ENCODE measurements around the gene SERTAD4.
"Not testable (repeated sequence)": the region's sequence is repeated elsewhere in the genome, so short reads cannot be mapped to it uniquely, and the experiment has no call there.

Gene SERTAD4

DNA sequence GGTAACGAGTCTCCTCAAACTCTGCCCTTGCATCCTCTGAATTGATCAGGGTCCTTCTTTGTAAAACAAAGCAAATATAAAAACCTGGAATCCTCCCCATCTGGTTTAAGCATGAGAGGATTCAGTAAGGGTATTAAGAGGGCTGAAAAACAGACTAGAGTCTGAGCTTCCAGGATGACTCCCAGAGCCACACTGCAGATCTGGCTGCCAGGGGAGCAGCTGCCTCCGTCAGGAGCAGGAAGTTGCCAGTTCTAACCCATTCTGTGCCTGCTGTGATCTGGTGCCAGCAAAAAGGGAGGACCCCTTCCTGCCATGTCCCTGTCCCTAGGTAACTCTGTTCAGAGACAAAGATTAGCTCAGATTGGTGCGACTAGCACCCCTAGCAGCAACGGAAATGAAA is 27.5 kb downstream of the SERTAD4 start:
- no peak for DNase-seq (ENCODE audit: low spot score)

DNA sequence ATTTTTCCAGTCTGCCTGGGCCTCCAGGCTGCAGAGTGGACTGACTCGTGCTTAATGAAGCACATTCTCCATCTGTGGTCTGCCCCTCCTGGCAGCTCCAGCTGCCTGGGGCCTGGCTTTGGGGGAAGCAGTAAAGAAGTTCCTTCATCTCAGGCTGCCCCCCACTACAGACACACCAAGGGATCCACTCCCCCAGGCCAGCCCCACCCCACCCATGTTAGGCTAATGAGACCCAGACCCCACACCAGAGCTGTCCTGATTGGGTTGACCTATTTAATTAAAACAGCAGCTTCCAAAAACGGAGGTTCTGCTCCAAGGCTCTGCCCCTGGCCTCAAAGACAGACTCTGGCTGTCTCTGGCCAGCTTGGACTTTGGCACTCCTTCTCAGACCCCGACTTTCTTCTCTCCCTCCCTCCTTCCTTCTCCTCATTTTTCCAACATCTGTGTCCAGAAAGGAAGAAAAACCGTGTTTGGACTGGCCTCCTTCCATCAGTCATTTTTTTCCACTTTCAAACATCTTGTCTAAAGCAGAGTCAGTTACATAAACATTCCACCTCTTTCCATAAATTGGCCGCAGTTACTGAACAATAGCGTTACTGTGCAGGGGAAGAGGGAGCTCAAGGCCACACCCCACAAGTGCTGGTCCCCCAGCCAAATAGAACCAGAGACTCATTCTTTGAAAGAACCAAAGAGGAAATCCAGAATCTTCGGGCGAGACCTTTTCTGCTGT is 29.7 kb downstream of the SERTAD4 start:
- no peak for DNase-seq (ENCODE audit: low spot score)

DNA sequence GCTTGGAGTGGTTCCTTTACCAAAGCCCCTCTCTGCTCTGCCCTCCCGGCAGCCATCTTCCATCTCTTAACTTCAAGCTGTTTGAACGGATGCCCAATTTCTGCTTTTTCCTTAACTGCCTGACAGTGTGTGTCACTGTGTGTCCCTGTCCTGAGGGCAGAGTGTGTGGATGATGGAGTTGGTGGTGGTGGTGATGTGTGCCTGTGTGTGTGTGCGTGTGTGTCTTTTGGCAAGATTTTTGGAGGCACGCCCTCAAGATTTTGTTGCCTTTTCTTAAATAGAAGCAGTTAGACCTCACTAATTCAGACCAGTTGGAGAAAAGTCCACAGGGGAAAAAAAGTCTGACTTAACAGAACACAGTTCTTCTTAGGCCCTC is 30.3 kb downstream of the SERTAD4 start:
- DNase-seq (ENCODE audit: low spot score) = no peak

DNA sequence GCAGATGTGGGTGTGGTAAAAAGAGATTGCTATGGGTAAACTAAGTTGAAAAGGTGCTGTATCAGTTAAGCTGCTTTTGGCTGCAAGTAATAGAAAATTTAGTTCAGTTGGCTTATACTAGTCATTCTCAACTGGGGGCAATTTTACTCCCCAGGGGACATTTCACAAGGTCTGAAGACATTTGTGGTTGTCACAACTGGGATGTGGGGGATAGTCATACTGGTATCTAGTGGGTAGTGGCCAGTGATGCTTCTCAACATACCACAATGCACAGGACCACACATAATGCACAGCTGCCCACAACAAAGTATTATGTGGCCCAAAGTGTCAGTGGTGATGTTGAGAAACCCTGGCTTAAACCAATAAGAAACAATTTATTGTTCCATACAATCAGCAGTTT is 31.4 kb downstream of the SERTAD4 start:
- DNase-seq (ENCODE audit: low spot score) = no peak

DNA sequence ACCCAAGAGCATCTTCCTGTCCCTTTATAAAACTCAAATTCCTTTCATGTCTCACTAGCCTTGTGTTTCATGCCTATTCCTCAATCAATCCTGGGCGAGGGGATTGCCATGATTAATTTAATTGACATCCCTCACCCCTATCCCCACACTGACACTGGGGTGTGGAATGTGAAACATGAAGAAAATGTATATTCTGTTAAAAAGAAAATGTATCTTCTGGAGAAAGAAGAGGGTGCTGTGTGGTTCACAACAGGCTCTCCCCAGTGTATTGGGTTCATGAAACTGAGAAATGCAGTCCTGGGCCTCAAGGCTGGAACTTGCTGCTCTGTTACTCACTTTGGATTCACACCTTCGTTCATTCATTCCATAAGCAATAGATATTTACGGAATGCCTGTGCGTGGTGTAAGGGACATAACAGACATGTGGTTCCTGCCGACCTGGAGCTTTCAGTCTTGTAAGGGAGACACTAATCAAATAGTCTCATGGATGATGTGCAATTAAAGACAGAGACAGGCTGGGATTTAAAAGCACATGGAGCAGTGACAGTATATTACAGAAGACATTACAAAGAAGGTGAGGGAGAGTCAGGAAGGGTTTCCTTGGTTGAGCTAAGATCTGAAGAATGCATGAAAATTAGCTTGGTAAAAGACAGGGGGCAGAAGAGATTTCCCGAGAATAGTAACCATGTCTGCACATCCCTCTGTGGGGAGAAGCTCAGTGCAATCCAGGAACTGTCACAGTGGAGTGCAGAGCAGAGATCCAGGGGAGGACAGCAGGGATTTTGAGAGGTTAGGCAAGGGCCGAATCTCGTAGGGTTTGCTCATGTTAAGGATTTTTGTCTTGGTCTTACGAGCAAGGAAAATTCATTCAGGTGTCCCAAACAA is 32.1 kb downstream of the SERTAD4 start:
- DNase-seq (ENCODE audit: low spot score) = no peak

DNA sequence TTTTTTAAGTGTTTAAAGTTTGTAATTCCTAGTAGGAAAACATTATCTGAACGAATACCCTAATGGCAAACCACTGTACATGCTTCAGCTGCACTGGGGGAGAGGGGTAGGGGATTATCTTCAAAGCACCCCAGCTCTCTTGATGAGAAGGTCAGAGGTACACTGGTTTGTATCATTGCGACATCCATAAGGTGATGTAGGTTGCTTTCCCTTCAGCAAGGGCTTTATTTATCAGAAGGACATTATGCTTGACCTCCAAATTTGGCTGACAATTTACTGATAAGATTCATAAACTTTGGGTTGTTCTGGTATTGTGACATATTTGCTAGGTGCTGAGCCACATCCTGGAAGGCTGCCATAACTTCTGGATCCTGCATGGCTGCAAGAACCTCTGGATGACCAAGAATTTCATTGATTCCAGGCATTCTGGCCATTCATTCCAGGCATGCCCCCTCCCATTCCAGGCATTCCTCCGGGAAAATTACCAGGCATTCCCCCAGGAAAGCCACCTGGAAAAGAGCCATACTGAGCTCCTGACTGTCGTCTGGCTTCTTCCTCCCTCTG is 32.9 kb downstream of the SERTAD4 start:
- not testable (repeated sequence) for DNase-seq (ENCODE audit: low spot score)

DNA sequence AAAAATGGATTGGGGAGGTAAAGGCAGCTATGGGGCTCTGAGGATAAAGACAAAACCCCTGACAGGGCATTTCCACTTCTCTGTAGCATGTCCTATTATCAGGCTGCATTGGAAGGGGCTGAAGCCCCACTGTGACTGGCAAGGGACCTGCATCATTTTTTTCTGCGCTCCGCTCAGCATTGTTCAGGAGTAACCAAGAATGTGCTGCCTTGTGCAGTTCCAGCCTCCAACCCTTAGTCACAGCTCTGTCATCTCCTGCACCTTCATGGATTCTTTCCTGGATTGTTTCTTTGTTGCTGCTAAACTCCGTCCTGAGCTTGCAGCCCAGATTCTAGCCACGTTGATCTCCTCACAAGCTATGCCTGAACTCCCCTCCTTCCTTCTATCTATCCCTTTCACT is 37.4 kb downstream of the SERTAD4 start:
- DNase-seq (ENCODE audit: low spot score) = no peak

DNA sequence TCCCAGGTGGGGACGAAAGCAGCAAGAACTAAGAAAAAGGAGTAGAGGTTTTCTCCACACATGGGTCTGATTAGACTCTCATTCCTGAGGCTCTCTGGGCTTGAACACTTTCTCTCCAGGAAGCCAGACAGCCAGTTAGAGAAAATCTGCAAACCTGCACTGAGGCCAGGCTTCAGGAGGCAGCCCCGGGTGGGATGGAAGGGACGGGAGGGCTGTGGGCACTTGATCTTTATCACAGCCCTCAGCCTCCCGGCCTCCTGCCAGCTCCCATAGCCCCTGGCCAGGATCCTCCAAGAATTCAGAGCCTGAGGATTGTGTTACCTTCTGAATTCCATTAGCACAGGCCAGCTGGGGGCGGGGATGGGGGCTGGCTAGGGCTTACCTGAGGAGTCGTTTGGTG is 40.1 kb downstream of the SERTAD4 start:
- no peak for DNase-seq (ENCODE audit: low spot score)

DNA sequence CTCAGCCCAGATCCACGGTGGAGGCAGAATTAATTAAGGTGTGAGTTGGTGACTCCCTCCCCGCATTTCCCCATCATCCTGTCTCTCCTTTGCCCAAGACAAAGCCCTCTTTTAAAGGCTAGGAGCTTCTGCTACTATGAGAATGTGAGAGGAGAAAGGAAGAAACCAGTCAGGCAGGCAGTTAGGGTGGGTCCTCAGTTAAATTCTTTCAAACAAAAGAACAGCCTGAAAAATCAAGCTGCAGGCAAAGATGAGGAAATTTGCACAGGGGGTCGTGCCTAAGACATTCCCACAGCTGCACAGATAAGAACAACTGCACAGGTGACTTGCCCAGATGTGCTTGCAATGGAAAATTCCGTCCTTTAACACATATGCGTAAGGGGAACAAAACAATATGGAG is 47.6 kb downstream of the SERTAD4 start:
- no peak for DNase-seq (ENCODE audit: low spot score)

DNA sequence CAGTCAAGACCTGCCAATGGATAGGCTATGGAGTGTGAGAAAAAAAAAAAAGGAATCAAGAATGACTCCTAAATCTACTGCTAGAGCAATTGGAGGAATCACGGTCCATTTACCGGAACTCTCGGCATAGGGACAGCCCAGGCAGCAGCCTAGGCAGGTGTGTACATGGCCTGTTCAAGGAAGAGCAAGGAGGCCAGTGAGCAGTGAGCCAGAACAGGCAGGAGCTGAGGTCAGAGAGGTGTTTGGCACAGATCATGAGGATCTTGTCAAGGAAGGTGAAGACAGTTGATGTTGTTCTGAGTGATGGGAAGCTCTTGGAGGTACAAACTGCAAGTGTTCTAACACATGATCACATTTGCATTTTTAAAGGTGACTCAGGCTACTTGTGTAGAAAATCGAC is 55.5 kb downstream of the SERTAD4 start:
- DNase-seq (ENCODE audit: low spot score) = no peak

DNA sequence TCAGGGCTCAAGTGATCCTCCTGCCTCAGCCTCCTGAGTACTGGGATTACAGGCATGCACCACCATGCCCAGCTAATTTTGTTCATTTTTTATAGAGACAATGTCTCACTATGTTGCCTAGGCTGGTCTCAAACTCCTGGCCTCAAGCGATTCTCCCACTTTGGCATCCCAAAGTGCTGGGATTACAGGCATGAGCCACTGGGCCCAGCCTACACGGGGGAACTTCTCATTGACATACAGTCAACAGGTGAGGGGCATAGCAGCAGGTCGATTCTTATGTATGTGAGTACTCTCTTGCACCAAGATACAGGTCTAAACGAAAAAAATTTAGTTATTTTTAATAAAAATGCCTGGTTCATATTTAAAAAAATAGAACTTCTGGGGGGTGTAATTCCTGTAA is 56.7 kb downstream of the SERTAD4 start:
- no peak for DNase-seq (ENCODE audit: low spot score)

DNA sequence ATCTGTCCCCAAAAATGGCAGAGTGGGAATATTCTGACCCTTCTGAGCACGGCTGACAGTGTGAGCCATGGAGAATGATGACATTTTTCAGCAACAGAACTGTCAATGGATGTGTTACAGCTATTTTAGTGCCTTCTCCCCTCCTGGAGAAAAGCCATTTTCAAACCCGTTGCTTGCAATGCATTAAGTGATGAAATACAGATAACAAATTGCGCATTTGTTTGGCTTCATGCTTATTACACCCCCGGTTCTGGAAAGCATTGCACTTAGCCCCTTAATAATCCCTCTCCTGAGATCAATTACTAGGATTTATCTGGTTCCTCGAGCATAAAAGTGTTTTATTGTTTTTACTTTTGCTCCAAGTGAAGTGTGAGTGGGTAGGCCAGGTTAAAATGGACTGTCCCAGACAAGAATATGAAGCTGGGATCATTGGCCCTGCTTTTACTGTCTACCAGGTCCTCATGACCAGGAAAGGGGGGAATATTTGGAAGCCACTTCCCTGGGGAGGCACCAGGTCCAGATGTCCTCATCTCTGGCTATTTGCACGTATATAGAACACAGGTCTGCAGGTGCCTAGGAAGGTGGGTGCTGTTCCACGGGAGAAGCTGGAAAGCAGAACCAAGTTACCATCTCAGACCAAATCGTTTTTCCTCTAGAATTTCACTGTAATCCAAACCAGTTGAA is 58.6 kb downstream of the SERTAD4 start:
- no peak for DNase-seq (ENCODE audit: low spot score)

DNA sequence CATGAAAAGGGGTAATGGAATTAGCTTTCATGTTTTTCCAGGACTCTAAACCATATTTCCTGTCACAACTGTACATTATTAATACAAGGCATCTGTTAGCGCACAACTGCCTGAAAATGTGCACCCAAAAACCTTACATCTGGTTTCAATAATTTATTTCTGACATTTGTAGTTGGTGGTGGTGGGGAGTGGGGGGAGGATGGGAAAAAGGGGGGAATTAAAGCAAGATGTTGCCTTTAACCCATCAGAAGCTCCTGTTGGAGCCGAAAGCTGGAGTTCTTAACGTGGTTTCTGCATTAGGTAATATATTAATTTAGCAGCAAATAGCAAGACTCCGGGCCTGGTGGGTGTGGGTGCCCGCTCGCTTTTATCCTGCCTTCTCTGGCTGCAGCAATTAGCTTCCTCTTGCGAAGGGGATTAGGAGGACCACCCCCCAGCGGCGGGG is 59.2 kb downstream of the SERTAD4 start:
- DNase-seq (ENCODE audit: low spot score) = no peak

DNA sequence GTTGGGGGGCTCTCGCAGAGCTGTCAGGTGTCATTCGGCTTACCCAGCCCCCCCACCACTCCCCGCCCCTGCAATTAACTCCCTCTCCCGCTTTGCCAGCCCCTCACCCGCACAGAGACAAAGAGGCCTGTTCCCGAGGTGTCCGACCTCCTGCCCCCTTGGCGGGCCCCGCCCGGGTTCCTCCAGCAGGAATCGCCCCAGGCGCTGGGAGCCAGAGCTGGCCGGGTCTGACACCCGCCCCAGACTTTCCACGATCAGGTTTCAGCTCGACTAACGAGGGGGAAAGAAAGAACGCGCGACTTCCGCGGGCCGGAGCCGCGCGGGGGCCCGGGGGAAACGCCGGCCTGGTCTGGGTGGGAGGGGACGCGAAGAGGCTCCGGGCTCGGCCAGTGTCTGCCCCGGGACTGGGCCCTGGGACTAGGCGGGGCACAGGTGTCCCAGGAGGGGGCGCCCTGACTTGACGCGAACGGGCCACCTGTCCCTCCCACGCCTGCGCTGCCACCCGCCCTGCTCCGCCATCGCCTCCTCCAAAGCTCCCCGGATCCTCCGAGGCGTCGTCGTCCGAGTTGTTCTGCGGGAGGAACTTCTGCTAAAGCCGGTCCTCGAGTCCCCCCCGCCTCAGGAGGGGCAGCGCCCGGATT is 59.8 kb downstream of the SERTAD4 start:
- no peak for DNase-seq (ENCODE audit: low spot score)

DNA sequence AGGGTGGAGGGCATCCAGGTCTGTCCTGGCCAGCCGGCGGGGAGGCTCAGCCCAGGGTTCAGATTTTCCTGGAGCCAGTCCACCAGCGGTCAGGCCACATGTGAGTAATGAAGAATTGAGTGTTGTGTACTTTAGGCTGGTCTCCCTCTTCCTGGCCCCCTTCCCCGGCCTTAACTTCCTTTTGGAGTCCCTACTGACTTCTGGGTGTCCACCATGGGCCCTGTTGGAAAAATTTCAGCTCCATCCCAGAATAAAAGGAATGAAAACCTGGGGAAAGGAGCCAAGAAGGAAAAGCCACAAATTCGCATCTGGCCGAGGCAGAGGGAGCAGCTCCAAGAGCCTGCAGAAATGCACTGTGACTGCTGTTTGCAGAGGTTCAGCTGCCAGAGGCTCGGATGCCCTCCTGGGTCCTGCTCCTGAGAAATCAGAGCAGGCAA is 60.6 kb downstream of the SERTAD4 start:
- DNase-seq (ENCODE audit: low spot score) = no peak

DNA sequence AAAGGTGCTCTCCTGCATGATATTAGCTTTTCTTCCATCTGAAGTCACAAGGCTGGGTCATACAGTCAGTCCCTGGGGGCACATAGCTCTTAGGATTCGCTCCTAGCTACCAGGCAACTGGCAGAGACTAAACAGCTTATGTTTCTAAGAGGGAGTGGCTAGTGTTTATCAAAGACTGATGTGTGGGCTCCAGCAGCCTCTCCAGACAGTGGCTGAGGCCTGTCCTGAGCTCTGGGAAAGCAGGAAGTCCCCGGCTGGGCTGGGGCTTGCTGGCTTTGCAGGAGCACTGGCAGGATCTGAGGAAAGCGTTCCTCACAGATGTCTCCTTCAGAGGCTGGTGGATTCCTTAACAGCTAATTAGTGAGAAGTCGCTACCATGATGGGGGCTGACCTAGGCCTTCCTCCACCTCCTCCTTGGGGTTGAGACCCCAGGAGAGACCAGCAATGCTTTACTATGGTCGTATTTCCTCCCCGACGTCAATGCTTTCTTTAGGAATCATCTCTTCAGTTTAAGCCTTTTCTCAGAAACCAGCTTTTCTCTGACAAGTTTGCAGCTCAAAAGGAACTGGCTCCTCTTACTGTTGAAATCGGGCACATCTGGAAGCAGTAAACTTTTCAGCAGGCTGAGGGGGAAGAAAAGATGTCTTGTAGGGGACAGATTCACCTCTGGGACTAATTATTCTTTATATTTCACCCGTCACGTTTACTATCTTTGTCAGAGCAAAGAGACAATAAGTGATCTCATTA is 62.6 kb downstream of the SERTAD4 start:
- no peak for DNase-seq (ENCODE audit: low spot score)

Data from CD4-positive, alpha-beta T cell treated with Interleukin-15 for 4 hours (primary cell).